Stomach (tissue), 9 donors: ENCODE measurements around the gene ROBO1. TPM values are rescaled to one million over a fixed set of nuclear protein-coding genes. Genes with fewer than 3 reads are reported as not detected.

ENCODE experiments used
- DNase-seq, 2 donors: peaks; one replicate each; pipeline versions ENCODE4 v3.0.0 to v3.0.0-alpha.2; 2013 to 2019
- H3K27ac ChIP-seq, 5 donors: fragments of 200-600 bp in 4 of 5; sonication (generic) in 4 of 5; one replicate each; pipeline ENCODE4 v1.5.1; 2013 to 2019; ENCODE audit warnings: mild to moderate bottlenecking in 1 of 5, moderate library complexity in 1 of 5
- H3K27me3 ChIP-seq, 3 donors: fragments of 200-600 bp; sonication (generic); one replicate each; pipeline ENCODE4 v1.5.1; 2017 to 2019; ENCODE audit warnings: mixed run types in 1 of 3
- H3K36me3 ChIP-seq, 4 donors: fragments of 200-600 bp; sonication (generic); 1 replicate in 3 of 4; 2 replicates in 1 of 4; pipeline ENCODE4 v1.5.1; 2016 to 2019
- H3K4me1 ChIP-seq, 4 donors: fragments of 200-600 bp; sonication (generic); one replicate each; pipeline ENCODE4 v1.5.1; 2016 to 2019
- H3K4me3 ChIP-seq, 4 donors: fragments of 200-600 bp; sonication (generic) in 3 of 4; one replicate each; pipeline ENCODE4 v1.5.1; 2016 to 2019; ENCODE audit warnings: mild to moderate bottlenecking in 1 of 4
- H3K9me3 ChIP-seq, 4 donors: fragments of 200-600 bp; sonication (generic); one replicate each; pipeline ENCODE4 v1.5.1; 2016 to 2019
- EP300 ChIP-seq: sonication (generic); formaldehyde crosslinking; IDR thresholded peaks from one replicate; pipeline ENCODE4 v1.6.1; 2017; ENCODE audit warnings: antibody characterized with exemption
- POLR2A ChIP-seq, 4 donors: fragments of 450-650 bp; IDR thresholded peaks; one replicate each; pipeline ENCODE4 v1.6.1; 2016; ENCODE audit warnings: antibody characterized with exemption in 4 of 4, control low read depth in 2 of 4, mild to moderate bottlenecking in 1 of 4, moderate library complexity in 1 of 4
- POLR2AphosphoS5 ChIP-seq, 3 donors: sonication (generic); formaldehyde crosslinking; IDR thresholded peaks; one replicate each; pipeline ENCODE4 v1.6.1; 2016; ENCODE audit warnings: antibody characterized with exemption in 3 of 3
- WGBS, 5 donors: extraction: QIAGEN DNeasy Blood & Tissue Kit in 3 of 5; methylation state at CpG; one replicate each; pipeline versions ENCODE4 v1.1.5 to v1.1.7; 2013 to 2018; 5-methylcytosine and 5-hydroxymethylcytosine counted together
- intact Hi-C: fragments of 100-400 bp; cut with DNase I; formaldehyde crosslinking; loops from one replicate; pipeline ENCODE4 v1.15.1; 2023; ENCODE audit warnings: low total_unique reads
- polyA plus RNA-seq, 3 donors: library from polyadenylated mRNA; stranded (reverse); fragments of 200-250 nt; gene quantifications; one replicate each; pipeline ENCODE4 v1.2.3, GENCODE V29; 2013
- total RNA-seq, 5 donors: library from RNA; depleted of rRNA; stranded (reverse); fragments of >200 nt; gene quantifications; one replicate each; pipeline versions ENCODE4 v1.1.0 to v1.2.3, GENCODE V29; 2014 to 2016
- TF ChIP-seq, protein P1 (sequence below), 7 experiments: fragments of 450-650 bp in 4 of 7; fragments of 200-600 bp in 3 of 7; sonication (generic) in 3 of 7; IDR thresholded peaks; one replicate each; pipeline ENCODE4 v1.5.1; 2016 to 2019; ENCODE audit warnings: antibody characterized with exemption in 7 of 7, control low read depth in 2 of 7, mild to moderate bottlenecking in 1 of 7
- donor health status: healthy with polysubstance abuse.
- donor health status: Bipolar disorder and iron deficiency.
- donor health status: healthy.

Gene ROBO1
- total and polyA plus RNA-seq, 8 donors, result 2.0 to 174 (median 4.5) TPM

DNA sequence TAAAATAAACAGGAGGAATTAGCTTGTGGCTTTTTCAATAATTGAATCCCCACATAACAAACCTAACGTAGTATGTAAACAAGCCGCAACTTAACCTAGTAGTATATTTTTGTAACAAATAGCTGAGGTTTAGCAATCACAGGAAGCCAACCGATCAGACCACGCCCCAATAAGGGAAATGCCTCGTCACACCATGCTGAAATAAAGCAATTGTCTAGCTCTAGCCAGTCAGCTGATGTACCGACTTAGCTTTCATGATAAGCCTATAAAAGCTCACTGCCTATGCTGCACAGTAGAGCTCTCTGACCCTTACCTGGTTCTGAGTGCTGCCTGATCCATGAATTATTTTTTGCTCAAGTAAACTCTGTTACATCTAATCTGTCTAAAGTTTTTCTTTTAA is 208.9 kb downstream of the ROBO1 start:
- Histone ChIP-seq H3K4me1 (no peaks in the 10 kb centered on the region), H3K4me3 (no peak overlapping the region), H3K27me3 (no peaks in the 10 kb centered on the region), H3K9me3 (no peaks in the 10 kb centered on the region), H3K27ac (no peak overlapping the region), H3K36me3 (no peaks in the 10 kb centered on the region)
- no peak for DNase-seq
- intact Hi-C loops, result no loop called here
- no peak for TF ChIP-seq EP300
- TF ChIP-seq, protein P1, sequence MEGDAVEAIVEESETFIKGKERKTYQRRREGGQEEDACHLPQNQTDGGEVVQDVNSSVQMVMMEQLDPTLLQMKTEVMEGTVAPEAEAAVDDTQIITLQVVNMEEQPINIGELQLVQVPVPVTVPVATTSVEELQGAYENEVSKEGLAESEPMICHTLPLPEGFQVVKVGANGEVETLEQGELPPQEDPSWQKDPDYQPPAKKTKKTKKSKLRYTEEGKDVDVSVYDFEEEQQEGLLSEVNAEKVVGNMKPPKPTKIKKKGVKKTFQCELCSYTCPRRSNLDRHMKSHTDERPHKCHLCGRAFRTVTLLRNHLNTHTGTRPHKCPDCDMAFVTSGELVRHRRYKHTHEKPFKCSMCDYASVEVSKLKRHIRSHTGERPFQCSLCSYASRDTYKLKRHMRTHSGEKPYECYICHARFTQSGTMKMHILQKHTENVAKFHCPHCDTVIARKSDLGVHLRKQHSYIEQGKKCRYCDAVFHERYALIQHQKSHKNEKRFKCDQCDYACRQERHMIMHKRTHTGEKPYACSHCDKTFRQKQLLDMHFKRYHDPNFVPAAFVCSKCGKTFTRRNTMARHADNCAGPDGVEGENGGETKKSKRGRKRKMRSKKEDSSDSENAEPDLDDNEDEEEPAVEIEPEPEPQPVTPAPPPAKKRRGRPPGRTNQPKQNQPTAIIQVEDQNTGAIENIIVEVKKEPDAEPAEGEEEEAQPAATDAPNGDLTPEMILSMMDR (IDR thresholded peaks at IDR 0.05), result no peak
- TF ChIP-seq POLR2AphosphoS5 (IDR thresholded peaks at IDR 0.05), result no peak
- TF ChIP-seq POLR2A (IDR thresholded peaks at IDR 0.05), result no peak
- 54 to 71% (median 57%) methylated on average over 6 of the region's 6 CpGs for WGBS, 5 donors

DNA sequence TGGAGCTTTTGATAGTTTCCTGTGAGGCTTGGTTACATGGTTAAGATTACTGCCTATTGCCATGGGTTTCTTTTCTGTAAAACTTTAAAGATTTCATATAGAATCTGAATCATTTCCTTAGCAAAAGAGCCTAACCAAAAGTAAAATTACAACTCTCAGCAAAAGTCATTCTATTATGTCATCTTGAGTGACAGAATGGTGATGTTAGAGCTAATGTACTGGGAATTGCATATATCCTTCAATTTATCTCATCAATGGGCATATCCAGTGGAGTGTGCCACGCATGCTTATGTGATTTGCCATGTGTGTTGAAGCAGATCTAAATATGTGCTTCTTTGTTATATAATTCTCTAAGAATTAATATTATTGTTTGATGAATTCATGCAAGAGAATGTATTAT is 212.1 kb downstream of the ROBO1 start:
- no peak overlapping the region for H3K27ac ChIP-seq
- no peak overlapping the region for H3K4me3 ChIP-seq
- TF ChIP-seq EP300, result no peak
- no peak for TF ChIP-seq POLR2AphosphoS5 (IDR thresholded peaks at IDR 0.05)
- TF ChIP-seq, protein P1 (IDR thresholded peaks at IDR 0.05), result no peak
- TF ChIP-seq POLR2A (IDR thresholded peaks at IDR 0.05), result no peak
- DNase-seq, result no peak
- no peaks in the 10 kb centered on the region for H3K9me3 ChIP-seq
- WGBS, 5 donors, result 74 to 90% (median 80%) methylated on average over 1 of the region's 1 CpG
- no peaks in the 10 kb centered on the region for H3K36me3 ChIP-seq
- H3K4me1 ChIP-seq, result no peaks in the 10 kb centered on the region
- intact Hi-C loops, result no loop called here
- H3K27me3 ChIP-seq, result no peaks in the 10 kb centered on the region

DNA sequence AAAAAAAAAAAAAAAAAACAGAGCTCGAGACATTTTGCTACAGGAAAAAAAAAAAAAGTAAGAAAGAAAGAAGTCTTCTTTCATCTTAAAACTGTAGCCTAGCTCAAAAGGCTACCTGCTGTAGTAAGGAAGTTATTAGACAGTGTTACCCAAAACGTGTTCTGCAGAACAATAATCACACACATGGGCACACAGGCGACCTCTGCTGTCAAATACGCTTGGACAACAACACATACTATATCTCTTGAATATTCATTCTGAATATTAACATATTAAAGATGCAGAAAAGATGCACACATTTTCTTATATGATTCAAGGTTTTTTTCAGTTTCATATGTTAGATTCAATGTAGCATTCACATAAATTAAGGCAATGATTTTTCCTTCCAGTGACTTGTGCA is 215.8 kb downstream of the ROBO1 start:
- Histone ChIP-seq H3K36me3 (no peaks in the 10 kb centered on the region), H3K9me3 (no peaks in the 10 kb centered on the region), H3K27ac (no peak overlapping the region), H3K4me3 (no peak overlapping the region), H3K4me1 (no peaks in the 10 kb centered on the region), H3K27me3 (no peaks in the 10 kb centered on the region)
- 31 to 52% (median 48%) methylated on average over 4 of the region's 4 CpGs for WGBS, 5 donors
- intact Hi-C loops, result no loop called here
- DNase-seq, result no peak
- TF ChIP-seq POLR2AphosphoS5 (IDR thresholded peaks at IDR 0.05) (no peak), POLR2A (IDR thresholded peaks at IDR 0.05) (no peak), EP300 (no peak)
- TF ChIP-seq, protein P1 (IDR thresholded peaks at IDR 0.05), result no peak

DNA sequence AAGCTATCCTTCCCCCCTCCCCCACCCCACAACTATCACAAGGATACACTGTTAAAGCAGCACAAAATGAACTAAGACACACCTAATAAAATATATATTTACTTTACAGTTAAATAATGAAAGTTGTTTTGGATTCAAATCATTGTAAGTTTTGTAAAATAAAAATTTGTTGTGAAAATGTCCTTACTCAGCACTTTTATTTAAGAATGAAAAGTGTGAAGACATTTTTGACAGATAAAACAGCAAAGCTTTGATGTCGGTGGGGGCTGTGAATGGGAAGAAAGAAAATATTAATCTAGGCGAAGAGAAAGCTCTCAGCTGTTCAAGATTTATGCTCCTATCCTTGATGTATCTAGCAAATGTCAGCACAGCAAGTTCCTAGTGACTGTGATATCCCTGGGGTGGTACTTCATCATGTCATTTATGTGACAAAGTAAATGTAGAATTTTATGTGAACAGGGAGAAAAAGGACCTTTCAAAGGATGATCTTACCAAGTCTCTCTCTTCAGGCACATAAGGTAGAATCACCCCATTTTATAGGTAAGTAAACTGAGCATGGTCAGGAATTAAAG is 216.4 kb downstream of the ROBO1 start:
- DNase-seq, result no peak
- no peaks in the 10 kb centered on the region for H3K9me3 ChIP-seq
- intact Hi-C loops, result no loop called here

More for the DNA sequence above, 216.4 kb downstream of the ROBO1 start:
- TF ChIP-seq POLR2AphosphoS5 (IDR thresholded peaks at IDR 0.05) (no peak), EP300 (no peak), POLR2A (IDR thresholded peaks at IDR 0.05) (no peak)
- TF ChIP-seq, protein P1 (IDR thresholded peaks at IDR 0.05), result no peak
- H3K27me3 ChIP-seq, result no peaks in the 10 kb centered on the region
- H3K27ac ChIP-seq, result no peak overlapping the region
- no peaks in the 10 kb centered on the region for H3K4me1 ChIP-seq
- 60 to 81% (median 61%) methylated on average over 2 of the region's 2 CpGs for WGBS, 5 donors
- H3K36me3 ChIP-seq, result no peaks in the 10 kb centered on the region
- H3K4me3 ChIP-seq, result no peak overlapping the region
